ENCODE measurements around the gene FRMPD1. TPM values are rescaled to one million over a fixed set of nuclear protein-coding genes. Genes with fewer than 3 reads are reported as not detected.

Gene FRMPD1
- total RNA-seq, 1 donor from 2014 or later: 38.1 TPM

DNA sequence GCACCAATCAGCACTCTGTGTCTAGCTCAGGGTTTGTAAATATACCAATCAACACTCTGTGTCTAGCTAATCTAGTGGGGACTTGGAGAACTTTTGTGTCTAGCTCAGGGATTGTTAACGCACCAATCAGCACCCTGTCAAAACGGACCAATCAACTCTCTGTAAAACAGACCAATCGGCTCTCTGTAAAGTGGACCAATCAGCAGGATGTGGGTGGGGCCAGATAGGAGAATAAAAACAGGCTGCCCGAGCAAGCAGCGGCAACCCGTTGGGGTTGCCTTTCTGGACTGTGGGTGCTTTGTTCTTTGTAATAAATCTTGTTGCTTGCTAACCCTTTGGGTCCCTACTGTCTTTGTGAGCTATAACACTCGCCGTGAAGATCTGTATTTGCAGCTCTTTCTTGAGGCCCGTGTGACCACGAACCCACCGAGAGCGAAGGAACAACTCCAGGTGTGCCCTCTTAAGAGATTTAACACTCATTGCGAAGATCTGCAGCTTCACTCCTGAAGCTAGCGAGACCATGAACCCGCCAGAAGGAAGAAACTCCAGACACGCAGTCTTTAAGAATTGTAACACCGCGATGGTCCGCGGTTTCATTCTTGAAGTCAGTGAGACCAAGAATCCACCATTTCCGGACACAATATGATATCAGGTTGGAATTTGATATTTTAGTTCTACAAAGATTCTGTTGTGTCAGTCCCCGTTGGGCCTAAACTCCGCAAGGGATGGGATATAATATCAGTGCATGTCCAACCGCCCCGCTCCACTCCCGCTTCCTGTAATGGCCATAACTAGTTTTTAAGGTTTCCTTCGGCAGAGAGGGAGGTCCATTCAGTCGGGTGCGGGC lies 102.1 kb downstream of the FRMPD1 start:
- TF ChIP-seq, protein P1, sequence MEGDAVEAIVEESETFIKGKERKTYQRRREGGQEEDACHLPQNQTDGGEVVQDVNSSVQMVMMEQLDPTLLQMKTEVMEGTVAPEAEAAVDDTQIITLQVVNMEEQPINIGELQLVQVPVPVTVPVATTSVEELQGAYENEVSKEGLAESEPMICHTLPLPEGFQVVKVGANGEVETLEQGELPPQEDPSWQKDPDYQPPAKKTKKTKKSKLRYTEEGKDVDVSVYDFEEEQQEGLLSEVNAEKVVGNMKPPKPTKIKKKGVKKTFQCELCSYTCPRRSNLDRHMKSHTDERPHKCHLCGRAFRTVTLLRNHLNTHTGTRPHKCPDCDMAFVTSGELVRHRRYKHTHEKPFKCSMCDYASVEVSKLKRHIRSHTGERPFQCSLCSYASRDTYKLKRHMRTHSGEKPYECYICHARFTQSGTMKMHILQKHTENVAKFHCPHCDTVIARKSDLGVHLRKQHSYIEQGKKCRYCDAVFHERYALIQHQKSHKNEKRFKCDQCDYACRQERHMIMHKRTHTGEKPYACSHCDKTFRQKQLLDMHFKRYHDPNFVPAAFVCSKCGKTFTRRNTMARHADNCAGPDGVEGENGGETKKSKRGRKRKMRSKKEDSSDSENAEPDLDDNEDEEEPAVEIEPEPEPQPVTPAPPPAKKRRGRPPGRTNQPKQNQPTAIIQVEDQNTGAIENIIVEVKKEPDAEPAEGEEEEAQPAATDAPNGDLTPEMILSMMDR (IDR thresholded peaks at IDR 0.05; ENCODE audit: partially characterized antibody, unreplicated experiment): no peak
- H3K4me1 Mint-ChIP-seq (ENCODE audit: low read depth, unreplicated experiment): peaks cover 20% of the 10 kb centered on the region
- H3K9me3 Mint-ChIP-seq (ENCODE audit: unreplicated experiment): peaks cover 9% of the 10 kb centered on the region
- peaks cover 11% of the 10 kb centered on the region for H3K27me3 Mint-ChIP-seq (ENCODE audit: unreplicated experiment)
- peak overlapping the region; percentile 90 for H3K4me3 Mint-ChIP-seq (ENCODE audit: unreplicated experiment)
- no peaks in the 10 kb centered on the region for H3K36me3 Mint-ChIP-seq (ENCODE audit: unreplicated experiment)
- H3K27ac Mint-ChIP-seq (ENCODE audit: unreplicated experiment): peak overlapping the region; percentile 38
- no peak for DNase-seq

DNA sequence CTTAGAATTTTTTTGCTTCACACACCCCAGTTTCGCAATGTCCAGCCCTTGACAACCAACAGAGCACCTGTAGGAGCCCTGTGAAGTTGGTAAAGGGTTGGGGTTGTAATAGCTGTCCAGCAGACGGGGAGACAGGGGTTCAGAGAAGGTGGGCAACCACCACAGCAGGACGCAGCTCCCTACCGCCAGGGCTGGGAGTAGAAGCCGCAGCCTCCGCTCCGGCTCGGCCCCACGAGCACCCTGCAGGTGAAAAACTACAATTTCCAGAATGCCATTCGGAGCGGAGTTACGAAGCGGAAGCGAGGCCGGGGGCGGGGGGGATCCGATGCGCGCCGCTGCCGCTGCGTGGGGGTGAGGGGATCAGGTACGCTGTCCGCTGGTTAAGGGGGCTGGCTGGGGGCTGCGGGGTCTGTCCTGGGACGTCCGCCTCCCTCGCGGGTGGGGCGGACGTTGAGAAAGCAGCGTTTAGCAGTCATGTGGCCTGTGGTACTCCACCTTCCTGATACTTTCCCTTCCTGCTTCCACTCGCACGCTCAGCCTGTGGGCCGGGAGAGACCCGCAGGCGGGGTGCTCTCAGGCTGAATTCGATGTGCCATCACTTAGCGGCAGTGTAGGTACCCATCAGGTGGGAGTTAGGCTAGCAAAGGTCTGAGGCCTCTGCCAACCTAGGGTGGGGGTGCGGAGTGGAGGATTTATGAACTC lies 102.9 kb downstream of the FRMPD1 start, which contains the start of gene TRMT10B:
TSS of gene TRMT10B (plus strand) at position 317 of the 702 bp plus-strand sequence. CDS start 8,127 bp downstream, outside the sequence.
- Mint-ChIP-seq H3K27ac (ENCODE audit: unreplicated experiment) (peak within 1 kb of the TSS; percentile 38), H3K27me3 (ENCODE audit: unreplicated experiment) (peaks cover 11% of the 10 kb centered on the region), H3K4me3 (ENCODE audit: unreplicated experiment) (peak within 1 kb of the TSS; percentile 90), H3K9me3 (ENCODE audit: unreplicated experiment) (peaks cover 8% of the 10 kb centered on the region), H3K4me1 (ENCODE audit: low read depth, unreplicated experiment) (peaks cover 18% of the 10 kb centered on the region), H3K36me3 (ENCODE audit: unreplicated experiment) (no peaks in the 10 kb centered on the region)
- peak; percentile 74 for DNase-seq
- TF ChIP-seq, protein P1 (IDR thresholded peaks at IDR 0.05; ENCODE audit: partially characterized antibody, unreplicated experiment): no peak

DNA sequence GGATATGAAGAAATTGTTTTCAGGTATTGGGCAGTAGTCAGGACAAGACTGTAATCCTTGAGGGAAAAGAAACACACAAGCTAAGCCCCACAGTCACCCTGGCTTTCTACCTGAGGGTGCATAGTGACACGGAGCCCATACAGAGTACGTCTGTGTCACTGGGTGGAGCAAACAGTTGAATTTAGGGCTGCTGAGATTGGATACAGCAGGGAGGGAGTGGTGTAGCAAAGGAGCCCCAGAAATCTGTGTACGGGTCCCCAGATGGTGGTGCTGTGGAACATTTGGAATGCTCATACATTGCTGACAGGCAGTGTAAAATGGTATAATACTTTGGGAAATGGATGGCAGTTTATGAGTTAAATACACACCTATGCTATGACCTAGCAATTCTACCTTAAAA lies 108.0 kb downstream of the FRMPD1 start:
- no peak overlapping the region for H3K27ac Mint-ChIP-seq (ENCODE audit: unreplicated experiment)

DNA sequence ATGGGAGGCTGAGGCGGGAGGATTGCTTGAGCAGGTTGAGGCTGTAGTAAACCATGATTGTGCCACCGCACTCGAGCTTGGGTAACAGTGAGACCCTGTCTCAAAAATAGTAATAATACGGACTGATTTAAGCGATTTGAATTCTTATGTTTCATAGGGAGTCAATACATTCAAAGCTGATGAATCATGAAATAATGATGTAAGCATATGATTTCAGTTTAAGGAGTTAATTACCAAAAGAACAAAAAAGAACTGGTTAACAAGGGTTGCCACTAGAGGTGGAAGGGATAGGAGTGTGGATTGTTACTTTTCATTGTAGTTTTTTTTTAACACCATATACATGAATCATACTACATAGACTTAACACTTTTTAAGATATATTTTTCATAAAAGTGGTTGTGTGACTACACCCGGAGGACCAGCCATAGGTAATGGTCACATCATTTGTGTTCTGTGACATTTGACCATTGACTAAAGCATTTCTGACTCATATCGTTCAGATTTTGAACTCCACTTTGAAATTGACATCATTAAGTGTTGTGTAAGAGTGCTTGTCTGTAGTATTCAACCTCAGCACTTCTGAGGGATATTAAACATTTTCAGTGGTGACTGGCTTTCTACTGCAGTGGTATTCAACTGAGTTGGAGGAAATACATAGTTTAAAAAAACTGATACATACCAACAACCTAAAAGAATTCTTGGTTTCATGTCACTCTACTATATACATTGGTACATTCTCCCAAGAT lies 109.8 kb downstream of the FRMPD1 start:
- DNase-seq: no peak
- H3K4me3 Mint-ChIP-seq (ENCODE audit: unreplicated experiment): no peak overlapping the region
- H3K4me1 Mint-ChIP-seq (ENCODE audit: low read depth, unreplicated experiment): no peaks in the 10 kb centered on the region
- TF ChIP-seq, protein P1 (IDR thresholded peaks at IDR 0.05; ENCODE audit: partially characterized antibody, unreplicated experiment): no peak
- peaks cover 2% of the 10 kb centered on the region for H3K27me3 Mint-ChIP-seq (ENCODE audit: unreplicated experiment)
- H3K9me3 Mint-ChIP-seq (ENCODE audit: unreplicated experiment): no peaks in the 10 kb centered on the region
- H3K36me3 Mint-ChIP-seq (ENCODE audit: unreplicated experiment): no peaks in the 10 kb centered on the region
- no peak overlapping the region for H3K27ac Mint-ChIP-seq (ENCODE audit: unreplicated experiment)

More for the DNA sequence above, 108.0 kb downstream of the FRMPD1 start:
- no peak overlapping the region for H3K4me3 Mint-ChIP-seq (ENCODE audit: unreplicated experiment)
- no peaks in the 10 kb centered on the region for H3K36me3 Mint-ChIP-seq (ENCODE audit: unreplicated experiment)
- H3K4me1 Mint-ChIP-seq (ENCODE audit: low read depth, unreplicated experiment): peaks cover 3% of the 10 kb centered on the region
- DNase-seq: no peak
- H3K27me3 Mint-ChIP-seq (ENCODE audit: unreplicated experiment): peaks cover 5% of the 10 kb centered on the region
- TF ChIP-seq, protein P1 (IDR thresholded peaks at IDR 0.05; ENCODE audit: partially characterized antibody, unreplicated experiment): no peak
- peaks cover 2% of the 10 kb centered on the region for H3K9me3 Mint-ChIP-seq (ENCODE audit: unreplicated experiment)

All from glutamatergic neuron (in vitro differentiated cells).